ENCODE measurements around the gene GRIFIN.
"Not testable (repeated sequence)": the region's sequence is repeated elsewhere in the genome, so short reads cannot be mapped to it uniquely, and the experiment has no call there.

The GRIFIN gene

DNA sequence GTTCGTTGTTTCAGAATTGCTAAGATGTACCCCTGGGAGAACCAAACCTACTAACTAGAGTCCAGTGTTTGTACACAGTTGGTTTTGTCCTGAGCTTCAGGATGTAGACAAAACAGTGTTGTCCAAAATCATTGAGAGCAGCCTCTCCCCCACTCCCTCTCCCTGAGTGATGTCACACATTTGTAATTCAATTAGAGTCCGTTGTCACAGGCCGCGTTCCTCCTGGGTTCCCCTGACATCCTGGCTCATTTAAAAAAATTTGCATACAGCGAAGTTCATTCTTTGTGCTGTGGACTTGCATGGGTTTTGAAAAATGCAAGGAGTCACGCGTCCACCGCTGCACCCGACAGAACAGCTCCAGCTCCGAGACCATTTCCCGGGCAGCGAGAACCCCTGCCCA lies 10.3 kb downstream of the GRIFIN start:
- ATAC-seq, result no peak
- no peak for DNase-seq
- Mint-ChIP-seq H3K27ac (no peak overlapping the region), H3K27me3 (peaks cover 24% of the 10 kb centered on the region), H3K4me3 (no peak overlapping the region), H3K4me1 (peaks cover 8% of the 10 kb centered on the region), H3K9me3 (no peaks in the 10 kb centered on the region)

DNA sequence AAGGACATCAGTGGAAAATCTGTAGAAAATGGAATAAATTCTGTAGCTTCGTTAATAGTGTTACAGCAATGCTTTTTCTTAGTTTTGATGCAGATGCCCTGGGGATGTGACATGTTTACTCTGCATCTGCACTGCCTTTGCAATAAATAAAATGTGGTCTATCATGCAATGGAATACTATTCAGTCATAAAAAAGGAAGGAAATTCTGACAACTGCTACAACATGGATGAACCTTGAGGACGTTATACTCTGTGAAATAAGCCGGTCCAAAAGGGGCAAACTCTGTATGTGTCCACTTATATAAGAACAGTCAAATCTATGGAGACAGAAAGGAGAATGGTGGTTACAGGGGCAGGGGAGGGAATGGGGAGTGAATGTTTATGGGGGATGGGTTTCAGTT lies 13.5 kb downstream of the GRIFIN start:
- no peaks in the 10 kb centered on the region for H3K27me3 Mint-ChIP-seq
- DNase-seq (no peak), ATAC-seq (no peak)
- no peak overlapping the region for H3K27ac Mint-ChIP-seq
- H3K9me3 Mint-ChIP-seq, result no peaks in the 10 kb centered on the region
- peaks cover 7% of the 10 kb centered on the region for H3K4me1 Mint-ChIP-seq
- H3K4me3 Mint-ChIP-seq, result no peak overlapping the region

DNA sequence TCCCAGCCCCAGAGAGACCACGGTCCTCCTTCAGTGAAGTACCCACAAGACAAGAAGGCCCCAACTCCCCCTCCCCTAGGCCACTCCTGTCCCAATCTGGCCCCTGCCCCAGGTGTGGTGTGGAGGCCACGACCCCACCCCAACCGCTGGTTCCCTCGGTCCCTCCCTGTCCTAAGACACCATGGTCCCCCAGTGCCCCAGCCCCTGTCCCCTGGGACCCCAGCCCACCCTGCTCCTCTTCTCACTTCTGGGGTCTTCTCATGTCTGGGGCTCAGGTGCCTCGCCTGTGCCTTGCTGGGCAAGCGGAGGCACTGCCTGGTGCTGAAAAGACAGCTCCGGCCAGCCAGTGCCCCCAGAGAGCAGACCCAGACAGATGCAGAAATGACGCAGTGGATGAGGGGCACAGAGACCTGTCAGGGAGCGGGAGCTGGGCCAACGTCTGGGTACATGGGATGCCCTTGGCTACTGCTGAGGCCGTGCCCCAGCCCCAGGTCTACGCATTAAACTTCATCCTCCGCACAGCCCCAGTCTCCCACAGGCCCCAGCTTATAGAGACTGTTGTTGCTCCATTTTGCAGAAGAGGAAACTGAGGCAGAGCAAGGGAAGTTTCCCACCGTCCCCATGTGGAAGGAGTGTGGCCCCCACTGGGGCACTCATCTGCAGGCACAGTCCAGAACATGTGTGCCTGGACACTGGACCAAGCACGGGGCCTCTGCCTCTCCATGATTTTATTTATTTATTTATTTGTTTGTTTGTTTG lies 14.8 kb downstream of the GRIFIN start:
- DNase-seq (no peak), ATAC-seq (peak; percentile 43)
- H3K27ac Mint-ChIP-seq, result no peak overlapping the region
- H3K27me3 Mint-ChIP-seq, result no peaks in the 10 kb centered on the region
- H3K4me1 Mint-ChIP-seq, result peaks cover 8% of the 10 kb centered on the region
- H3K4me3 Mint-ChIP-seq, result no peak overlapping the region
- H3K9me3 Mint-ChIP-seq, result no peaks in the 10 kb centered on the region

DNA sequence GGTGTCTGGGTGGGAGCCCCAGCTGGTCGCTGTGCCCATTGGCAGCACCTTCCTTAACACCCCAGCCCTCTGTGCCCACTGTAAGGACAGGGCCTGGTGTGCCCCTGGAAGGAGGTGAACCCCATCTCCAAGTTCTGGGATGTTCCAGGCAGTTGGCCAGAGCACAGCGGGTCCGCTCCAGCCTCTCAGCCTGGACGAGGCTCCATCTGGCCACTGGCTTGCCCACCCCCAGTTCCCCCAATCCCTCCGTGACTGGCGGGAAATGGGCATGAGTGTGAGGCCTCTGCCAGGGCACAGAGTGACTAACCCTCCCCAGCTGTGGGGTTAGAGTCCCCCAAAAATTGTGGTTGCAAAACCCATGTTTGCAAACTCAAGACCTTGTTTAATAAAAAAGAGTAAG lies 15.6 kb downstream of the GRIFIN start:
- Mint-ChIP-seq H3K4me3 (no peak overlapping the region), H3K9me3 (no peaks in the 10 kb centered on the region), H3K27me3 (no peaks in the 10 kb centered on the region), H3K4me1 (peaks cover 8% of the 10 kb centered on the region), H3K27ac (no peak overlapping the region)
- ATAC-seq (no peak), DNase-seq (no peak)

DNA sequence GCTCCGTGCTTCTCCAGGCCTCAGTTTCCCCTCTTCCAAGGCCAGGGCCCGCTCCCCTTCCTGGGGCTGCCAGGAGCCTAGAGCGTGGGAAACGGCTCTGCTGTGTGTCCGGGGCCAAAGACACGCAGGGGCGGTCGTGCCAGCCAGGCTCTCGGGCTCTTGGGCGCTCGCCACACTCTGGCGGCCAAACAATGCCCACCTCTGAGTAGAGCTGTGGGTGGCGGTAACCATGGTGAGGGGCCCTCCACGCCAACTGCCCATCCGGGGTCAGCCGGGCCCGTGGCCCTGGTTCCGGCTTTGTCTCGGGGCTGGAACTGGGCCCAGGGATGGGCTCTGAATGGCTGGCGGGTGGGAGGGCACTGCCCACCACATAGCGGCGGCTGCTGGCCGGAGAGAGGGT lies 16.0 kb downstream of the GRIFIN start:
- Mint-ChIP-seq H3K27me3 (no peaks in the 10 kb centered on the region), H3K27ac (no peak overlapping the region), H3K9me3 (no peaks in the 10 kb centered on the region), H3K4me3 (no peak overlapping the region), H3K4me1 (peaks cover 8% of the 10 kb centered on the region)
- ATAC-seq (no peak), DNase-seq (no peak)

DNA sequence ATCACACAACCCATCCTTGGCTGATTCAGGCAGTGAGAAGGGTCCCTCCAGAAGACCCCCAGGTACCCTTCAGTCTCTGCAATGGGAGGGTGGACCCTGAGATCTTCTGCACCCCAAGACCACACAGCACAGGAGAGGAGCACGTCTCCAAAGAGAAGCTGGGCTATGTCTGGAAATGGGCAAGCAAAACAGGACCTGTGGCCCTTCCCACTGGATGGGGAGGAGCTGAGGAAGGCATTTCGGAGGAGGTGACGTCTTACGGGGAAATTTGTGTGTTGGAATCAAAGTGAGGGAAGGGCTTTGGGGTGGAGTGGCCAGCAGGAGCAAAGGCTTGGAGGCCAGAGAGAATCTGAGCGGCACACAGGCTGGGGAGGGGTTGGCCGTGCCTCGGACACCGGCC lies 16.5 kb downstream of the GRIFIN start:
- no peak overlapping the region for H3K4me3 Mint-ChIP-seq

DNA sequence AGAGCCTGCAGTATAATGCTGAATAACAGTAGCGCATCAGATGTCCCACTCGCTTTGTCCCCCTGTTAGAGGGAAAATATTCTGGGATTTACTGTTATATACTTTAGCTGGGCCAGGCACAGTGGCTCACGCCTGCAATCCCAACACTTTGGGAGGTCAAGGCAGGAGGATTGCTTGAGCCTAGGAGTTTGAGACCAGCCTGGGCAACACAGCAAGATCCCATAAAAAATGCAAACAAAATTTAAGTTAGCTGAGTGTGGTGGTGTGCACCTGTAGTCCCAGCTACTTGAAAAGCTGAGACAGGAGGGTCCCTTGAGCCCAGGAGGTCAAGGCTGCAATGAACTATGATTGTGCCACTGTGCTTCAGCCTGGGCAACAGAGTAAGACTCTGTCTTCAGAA lies 22.3 kb downstream of the GRIFIN start:
- H3K4me1 Mint-ChIP-seq, result peaks cover 21% of the 10 kb centered on the region
- H3K4me3 Mint-ChIP-seq, DNase-seq, ATAC-seq, H3K9me3 Mint-ChIP-seq, H3K27me3 Mint-ChIP-seq: not testable (repeated sequence)
- H3K27ac Mint-ChIP-seq, result peak overlapping the region in 1 of 2 donors; percentile 31

More for the DNA sequence above, 16.5 kb downstream of the GRIFIN start:
- DNase-seq (no peak), ATAC-seq (no peak)
- H3K4me1 Mint-ChIP-seq, result peaks cover 8% of the 10 kb centered on the region
- no peaks in the 10 kb centered on the region for H3K27me3 Mint-ChIP-seq
- no peaks in the 10 kb centered on the region for H3K9me3 Mint-ChIP-seq
- H3K27ac Mint-ChIP-seq, result peak overlapping the region in 1 of 2 donors; percentile 22

DNA sequence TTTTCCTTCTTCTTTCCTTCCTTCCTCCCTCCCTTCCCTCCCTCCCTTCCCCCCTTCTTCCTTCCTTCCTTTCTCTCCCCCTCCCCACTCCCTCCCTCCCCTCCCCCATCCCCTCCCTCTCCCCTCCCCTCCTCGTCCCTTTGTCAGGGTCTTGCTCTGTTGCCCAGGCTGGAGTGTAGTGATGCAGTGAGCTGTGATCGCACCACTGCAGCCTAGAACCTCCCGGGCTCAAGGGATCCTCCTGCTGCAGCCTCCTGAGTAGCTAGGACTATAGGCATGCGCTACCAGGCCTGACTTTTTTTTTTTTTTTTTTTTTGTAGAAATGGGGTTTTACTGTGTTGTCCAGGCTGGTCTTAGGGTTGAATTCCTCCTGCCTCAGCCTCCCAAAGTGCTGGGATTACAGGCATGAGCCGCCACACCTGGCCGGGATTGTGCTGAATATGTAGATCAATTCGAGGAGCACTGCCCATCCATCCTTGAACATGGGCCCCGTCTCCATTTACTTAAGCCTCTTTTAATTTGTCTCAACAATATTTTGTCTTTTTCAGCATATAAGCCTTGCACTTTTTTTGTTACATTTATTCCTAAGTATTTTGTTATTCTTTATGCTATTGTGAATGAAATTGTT lies 23.4 kb downstream of the GRIFIN start:
- no peak for DNase-seq
- Mint-ChIP-seq H3K9me3 (no peaks in the 10 kb centered on the region), H3K27ac (no peak overlapping the region), H3K27me3 (no peaks in the 10 kb centered on the region), H3K4me1 (peaks cover 14% of the 10 kb centered on the region), H3K4me3 (peak overlapping the region; percentile 26 to 53)
- ATAC-seq, result no peak

DNA sequence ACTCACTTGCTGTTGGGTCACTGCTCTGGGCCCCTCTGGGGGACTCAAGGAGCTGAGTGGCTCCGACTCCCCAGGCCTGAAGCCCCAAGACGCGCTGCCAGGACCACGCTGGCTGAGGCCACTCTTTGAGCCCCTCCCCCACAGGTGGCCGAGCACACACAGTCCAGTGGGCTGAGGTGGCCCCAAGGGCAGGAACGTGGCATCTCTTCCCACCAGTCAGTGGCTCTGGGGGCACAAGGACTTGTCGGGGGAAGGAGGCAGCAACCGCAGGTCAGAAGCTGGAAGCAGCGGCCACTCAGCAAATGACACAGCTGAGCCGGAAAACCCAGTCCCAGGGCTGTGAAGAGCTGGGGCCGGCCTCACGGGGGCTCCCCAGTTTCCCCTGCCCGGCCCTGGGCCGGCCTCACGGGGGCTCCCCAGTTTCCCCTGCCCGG lies 24.1 kb downstream of the GRIFIN start:
- ATAC-seq (peak; percentile 76), DNase-seq (peak; percentile 21 to 39)
- H3K27me3 Mint-ChIP-seq, result no peaks in the 10 kb centered on the region
- H3K4me3 Mint-ChIP-seq, result peak overlapping the region; percentile 73 to 74
- H3K9me3 Mint-ChIP-seq, result no peaks in the 10 kb centered on the region
- H3K4me1 Mint-ChIP-seq, result peaks cover 13% of the 10 kb centered on the region
- no peak overlapping the region for H3K27ac Mint-ChIP-seq

DNA sequence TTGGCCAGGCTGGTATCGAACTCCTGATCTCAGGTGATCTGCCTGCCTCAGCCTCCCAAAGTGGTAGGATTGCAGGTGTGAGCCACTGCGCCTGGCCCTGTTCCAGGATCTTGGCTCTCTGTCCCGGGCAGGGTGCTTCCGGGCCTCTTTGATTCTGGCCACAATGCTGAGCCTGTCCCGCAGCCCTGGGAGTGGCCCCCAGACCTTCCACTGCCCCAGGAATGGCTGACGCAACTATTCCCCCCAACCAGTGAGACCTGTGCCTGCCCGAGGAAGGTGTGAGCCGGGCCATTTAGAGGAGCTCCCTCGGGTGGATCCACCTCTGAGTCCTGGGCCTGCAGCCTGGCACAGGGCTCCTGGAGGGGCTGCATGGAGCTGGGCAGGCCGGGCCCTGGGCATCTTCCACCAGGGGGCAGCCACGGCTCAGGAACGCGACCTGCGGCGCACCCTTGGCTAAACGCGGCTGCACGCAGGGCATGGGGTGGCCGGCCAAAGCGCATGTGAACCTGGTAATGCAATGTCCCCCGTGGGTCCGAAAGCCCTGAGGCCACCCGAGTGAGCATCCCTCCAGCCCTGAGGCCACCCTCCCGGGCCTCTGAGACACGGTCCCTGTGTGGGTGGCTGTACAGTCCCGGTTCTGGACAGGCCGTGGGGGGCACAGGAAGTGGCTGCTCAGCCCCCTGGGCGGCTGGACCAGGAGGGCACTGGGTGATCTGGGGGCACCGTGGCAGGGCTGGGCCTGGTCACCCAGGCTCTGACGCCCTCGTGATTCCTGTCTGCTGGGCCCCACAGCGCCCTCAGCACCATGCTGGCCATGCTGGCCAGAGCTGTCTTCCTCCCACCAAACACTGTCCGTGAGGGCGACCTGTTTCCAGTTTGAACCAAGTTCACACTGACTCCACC lies 24.8 kb downstream of the GRIFIN start:
- ATAC-seq (peak; percentile 94), DNase-seq (peak; percentile 78 to 79)
- peak overlapping the region; percentile 44 to 71 for H3K27ac Mint-ChIP-seq
- H3K27me3 Mint-ChIP-seq, result no peaks in the 10 kb centered on the region
- peaks cover 13% of the 10 kb centered on the region for H3K4me1 Mint-ChIP-seq
- H3K4me3 Mint-ChIP-seq, result peak overlapping the region; percentile 73 to 74
- H3K9me3 Mint-ChIP-seq, result no peaks in the 10 kb centered on the region

DNA sequence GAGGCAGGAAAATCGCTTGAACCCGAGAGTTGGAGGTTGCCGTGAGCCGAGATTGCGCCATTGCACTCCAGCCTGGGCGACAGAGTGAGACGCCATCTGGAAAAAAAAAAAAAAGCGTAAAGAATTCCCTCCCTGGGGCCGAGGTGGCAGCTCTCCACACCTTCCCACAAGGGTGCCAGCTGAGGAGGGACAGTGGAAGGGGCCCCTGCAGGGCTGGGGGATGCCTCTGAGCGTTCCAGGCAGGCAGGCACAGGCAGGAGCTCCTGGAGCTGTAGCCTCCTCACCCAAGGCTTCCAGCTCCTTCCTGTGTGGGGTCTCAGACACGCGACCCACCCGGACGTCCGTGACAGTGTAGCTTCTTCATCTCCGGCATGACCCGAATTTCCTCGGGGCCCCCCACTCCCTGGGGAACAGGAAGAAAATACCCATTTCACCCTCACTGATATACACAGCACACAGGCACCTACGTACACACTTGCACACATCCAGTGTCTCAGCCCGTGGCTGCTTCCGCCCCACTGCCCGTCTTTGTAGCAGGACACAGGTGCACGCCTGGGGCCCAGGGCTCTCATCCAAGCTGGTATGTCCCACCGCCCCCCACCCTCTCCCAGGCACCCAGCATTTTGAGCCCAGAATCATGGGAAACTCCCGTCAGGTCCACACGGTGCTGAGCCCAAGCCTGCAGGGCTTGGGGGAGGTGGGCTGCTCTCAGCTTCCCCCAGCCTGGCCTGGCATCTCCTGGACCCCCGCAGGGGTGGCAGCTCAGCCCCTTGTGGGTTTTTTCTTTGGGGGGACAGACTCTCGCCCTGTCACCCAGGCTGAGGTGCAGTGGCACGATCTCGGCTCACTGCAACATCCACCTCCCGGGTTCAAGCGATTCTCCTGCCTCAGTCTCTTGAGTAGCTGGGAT lies 25.7 kb downstream of the GRIFIN start:
- no peak overlapping the region for H3K4me3 Mint-ChIP-seq
- peaks cover 13% of the 10 kb centered on the region for H3K4me1 Mint-ChIP-seq
- H3K27ac Mint-ChIP-seq, result no peak overlapping the region
- DNase-seq (no peak), ATAC-seq (no peak)
- H3K9me3 Mint-ChIP-seq, result no peaks in the 10 kb centered on the region
- no peaks in the 10 kb centered on the region for H3K27me3 Mint-ChIP-seq

DNA sequence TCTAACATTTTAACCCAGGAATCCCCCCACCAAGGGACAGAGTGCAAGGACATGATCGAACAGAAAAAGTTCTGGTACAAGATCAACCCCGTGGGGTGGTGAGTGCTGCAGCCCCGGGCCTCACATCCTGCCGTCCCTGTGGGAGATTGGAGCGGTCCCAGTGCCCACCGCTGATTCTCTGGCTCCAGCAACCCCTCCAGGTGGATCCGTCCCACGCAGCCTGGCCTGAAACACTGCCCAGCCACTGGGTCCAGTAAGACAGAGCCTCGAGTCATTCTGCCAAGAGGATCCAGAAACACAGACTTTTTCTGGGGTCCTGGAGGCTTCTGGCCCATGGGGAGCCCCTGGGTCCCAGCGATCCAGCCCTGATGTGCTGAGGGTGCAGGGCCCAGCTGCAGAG lies 29.5 kb downstream of the GRIFIN start:
- DNase-seq, result no peak
- peaks cover 7% of the 10 kb centered on the region for H3K4me1 Mint-ChIP-seq
- no peak overlapping the region for H3K4me3 Mint-ChIP-seq
- ATAC-seq, result no peak
- H3K9me3 Mint-ChIP-seq, result no peaks in the 10 kb centered on the region
- no peak overlapping the region for H3K27ac Mint-ChIP-seq
- H3K27me3 Mint-ChIP-seq, result no peaks in the 10 kb centered on the region

DNA sequence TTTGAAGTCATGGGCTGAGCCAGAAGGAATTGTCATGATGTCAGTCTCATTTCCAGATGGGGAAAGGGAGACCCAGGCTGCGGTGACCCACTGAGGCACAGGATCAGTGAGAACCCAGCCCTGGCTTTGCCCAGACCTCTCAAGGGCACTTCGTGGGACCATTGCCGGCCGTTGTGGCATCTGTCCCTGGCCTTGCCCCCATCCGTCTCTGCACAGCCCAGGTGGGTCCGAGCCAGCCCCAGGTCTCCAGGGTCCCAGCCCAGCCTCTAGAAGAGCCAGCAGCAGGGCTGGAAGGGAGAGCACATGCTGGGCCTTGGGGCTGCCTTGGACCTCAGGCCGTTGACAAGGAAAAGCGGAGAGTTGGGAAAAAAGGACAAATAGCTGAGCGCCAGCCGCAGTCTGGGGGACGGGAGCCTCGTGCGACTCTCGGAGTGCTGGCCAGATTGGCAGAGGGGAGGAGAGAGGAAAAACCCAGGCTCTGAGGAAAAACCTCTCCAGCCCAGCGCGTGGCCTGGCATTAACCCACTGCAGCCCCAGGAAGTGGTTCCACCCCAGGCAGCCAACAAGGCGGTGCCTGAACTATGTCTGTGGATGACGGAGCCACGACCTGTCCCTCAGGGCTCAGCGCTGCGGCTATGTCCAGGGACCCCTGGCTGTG lies 30.2 kb downstream of the GRIFIN start:
- H3K4me3 Mint-ChIP-seq, result no peak overlapping the region
- peaks cover under 1% of the 10 kb centered on the region for H3K4me1 Mint-ChIP-seq
- ATAC-seq (no peak), DNase-seq (no peak)
- H3K27ac Mint-ChIP-seq, result no peak overlapping the region
- H3K27me3 Mint-ChIP-seq, result no peaks in the 10 kb centered on the region
- H3K9me3 Mint-ChIP-seq, result no peaks in the 10 kb centered on the region

DNA sequence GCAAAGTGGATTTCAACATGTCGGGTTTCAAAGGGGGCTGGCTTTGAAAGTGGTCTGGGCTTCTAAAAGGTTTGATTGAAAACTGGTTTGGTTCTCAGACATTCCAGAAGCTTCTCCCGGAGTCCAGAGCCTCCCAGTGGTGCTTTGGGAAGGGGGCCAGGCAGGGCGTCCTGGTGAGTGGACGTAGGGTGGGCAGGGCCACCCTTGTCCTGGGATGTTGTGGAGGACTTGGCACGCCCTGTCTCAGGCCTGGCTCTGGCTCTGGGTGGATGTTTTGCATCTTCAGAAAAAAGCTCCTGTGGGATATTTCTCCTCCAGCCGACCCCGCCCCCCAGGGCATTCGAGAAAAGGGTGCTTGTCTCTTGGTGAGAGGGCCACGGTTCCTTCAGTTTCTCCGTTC lies 31.2 kb downstream of the GRIFIN start:
- ATAC-seq (no peak), DNase-seq (no peak)
- Mint-ChIP-seq H3K4me3 (no peak overlapping the region), H3K27me3 (no peaks in the 10 kb centered on the region), H3K27ac (peak overlapping the region in 1 of 2 donors; percentile 71), H3K9me3 (no peaks in the 10 kb centered on the region), H3K4me1 (no peaks in the 10 kb centered on the region)

Data from stimulated activated naive CD8-positive, alpha-beta T cell treated with anti-CD3 and anti-CD28 coated beads, Interleukin-15, amount 100 ng/mL, for 72 hours (primary cell).